Activated CD4-positive, alpha-beta T cell treated with anti-CD3 and anti-CD28 coated beads, Interleukin-2, Interleukin-6, amounts not matched to agents 100 ng/mL and 50 ng/mL, durations not matched to agents 16 hours and 8 hours (primary cell): ENCODE results near the gene TMEM37.

Experiments
- DNase-seq: peaks from one replicate; pipeline ENCODE4 v3.0.0-alpha.2; 2020

The TMEM37 gene

DNA sequence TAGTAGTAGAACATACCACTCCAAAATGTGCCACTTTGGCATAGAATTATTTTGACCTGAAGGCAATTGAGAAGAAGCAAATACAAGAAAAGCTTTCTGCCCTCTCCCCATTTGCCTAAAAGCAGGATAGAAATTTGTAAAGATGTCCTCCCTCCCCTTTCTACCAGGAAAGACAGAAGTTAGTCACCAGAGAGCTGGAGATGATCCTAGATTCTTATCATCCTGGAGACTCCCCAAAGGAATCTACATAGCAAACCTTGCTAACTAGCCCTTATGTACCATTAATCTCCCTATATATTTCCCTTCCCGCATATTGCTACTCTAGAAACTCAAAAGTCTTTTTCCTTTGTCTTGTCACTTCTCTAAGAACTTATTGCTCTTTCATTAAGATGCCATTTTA is 12.6 kb upstream of the TMEM37 start:
- DNase-seq = no peak

DNA sequence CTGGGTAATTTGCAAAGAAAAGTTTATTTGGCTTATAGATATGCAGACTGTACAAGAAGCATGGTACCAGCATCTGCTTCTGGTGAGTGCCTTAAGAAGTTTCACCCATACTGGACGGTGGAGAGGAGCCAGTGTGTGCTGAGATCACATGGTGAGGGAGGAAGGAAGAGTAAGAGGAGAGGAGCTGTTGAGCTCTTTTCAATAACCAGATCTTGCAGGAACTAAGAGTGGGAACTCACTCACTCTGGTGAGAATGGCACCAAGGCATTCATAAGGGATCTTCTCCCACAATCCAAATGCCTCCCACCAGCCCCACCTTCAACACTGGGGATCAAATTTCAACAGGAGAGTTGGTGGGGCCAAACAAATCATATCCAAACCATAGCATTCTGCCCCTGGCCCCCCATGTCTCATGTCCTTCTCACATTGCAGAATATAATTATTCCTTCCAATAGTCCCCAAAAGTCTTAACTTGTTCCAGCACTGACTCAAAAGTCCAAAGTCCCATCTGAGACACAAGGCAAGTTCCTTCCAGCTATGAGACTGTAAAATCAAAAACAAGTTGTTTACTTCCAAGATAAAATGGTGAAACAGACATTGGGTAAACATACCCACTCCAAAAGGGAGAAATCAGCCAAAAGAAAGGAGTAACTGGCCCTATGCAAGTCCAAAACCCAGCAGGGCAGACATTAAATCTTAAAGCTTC is 11.7 kb upstream of the TMEM37 start:
- DNase-seq = no peak

DNA sequence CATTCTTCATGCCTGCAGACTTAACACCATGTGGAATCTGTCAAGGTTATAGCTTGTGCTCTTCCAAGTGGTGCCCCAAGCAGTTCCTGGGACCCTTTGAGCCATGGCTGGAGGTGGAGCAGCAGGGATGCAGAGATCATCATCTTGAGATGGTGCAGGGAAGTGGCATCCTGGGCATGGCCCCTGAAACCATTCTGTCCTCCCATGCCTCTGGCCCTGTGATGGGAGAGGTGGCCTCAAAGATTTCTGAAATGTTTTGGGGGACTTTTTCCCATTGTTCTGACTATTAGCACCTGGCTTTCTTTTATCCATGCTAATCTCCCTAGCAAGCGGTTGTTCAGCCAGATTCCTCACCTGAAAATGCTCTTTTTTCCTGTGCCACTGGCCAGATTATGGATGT is 10.3 kb upstream of the TMEM37 start:
- DNase-seq = no peak

DNA sequence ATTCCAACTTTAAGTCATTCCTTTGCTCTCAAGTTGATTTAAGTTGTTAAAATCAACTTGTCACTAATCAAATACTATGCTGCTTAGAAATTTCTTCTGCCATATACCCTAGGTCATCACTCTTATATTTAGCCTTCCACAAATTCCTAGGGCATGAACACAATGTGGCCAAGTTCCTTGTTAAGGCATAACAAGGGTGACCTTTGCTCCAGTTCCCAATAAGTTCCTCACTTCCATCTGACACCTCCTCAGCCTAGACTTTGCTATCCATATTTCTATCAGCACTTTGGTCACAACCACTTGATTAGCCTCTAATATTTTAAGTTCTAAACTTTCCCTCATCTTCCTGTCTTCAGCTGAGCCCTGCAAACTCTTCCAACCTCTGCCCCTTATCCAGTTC is 9.9 kb upstream of the TMEM37 start:
- DNase-seq = no peak

GRCh38 chr2:119422360-119423107 is 9.1 kb upstream of the TMEM37 start:
- DNase-seq = no peak

- DNase-seq = no peak
These were observed 8.6 kb upstream of the TMEM37 start for GRCh38 chr2:119423108-119423444.

- DNase-seq = no peak
These were observed 7.8 kb upstream of the TMEM37 start for GRCh38 chr2:119423811-119424210.

- DNase-seq = no peak
These were observed 7.2 kb upstream of the TMEM37 start for GRCh38 chr2:119424284-119425118.

DNA sequence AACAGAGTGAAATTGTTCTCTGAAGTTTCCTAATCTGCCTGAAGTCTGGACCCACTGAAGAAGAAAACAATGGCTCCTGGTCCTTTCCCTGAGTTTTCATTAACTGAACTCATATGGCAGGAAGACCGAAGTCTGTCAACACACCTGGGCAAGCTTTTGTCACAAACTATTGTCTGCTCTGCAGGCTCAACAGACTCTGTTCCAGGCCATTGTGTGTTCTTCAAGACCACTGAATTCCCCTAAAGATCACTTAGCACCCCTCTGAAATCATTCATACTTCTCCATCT is 6.6 kb upstream of the TMEM37 start:
- no peak for DNase-seq

DNA sequence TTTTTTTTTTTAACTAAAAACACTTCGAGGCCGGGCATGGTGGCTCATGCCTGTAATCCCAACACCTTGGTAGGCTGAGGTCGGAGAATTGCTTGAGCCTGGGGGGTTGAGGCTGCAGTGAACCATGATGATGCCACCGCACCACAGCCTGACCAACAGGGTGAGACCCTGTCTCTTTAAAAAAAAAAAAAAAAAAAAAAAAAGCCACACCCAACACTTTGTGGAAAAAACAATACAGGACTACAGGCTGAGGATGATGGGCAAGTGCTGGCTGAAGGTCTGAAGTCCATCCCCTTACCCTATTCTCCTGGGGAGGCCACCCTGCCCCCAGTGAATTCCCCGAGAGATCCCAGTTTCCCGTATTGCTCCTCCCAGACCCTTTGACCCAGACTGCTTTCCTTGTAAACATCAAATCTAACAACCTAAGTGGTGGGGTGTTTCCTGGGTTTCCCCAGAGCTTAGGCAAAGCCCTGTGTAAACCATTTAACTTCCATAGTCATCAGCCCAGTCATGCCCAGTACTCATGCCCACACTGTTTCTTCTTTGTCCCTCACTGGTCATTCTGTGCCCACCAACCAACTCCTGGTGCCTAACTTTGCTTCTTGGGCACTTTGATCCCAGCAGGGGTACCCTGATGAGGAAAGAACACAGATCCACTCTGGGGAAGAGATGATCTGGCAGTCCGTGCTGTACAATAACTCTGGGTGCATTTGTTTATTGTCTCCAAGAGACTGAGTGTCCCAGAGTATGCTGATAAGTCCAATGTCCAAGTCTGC is 5.8 kb upstream of the TMEM37 start:
- DNase-seq = no peak

GRCh38 chr2:119426396-119426675 is 5.3 kb upstream of the TMEM37 start:
- DNase-seq = no peak

- no peak for DNase-seq
These were observed 4.8 kb upstream of the TMEM37 start for GRCh38 chr2:119426801-119427395.

DNA sequence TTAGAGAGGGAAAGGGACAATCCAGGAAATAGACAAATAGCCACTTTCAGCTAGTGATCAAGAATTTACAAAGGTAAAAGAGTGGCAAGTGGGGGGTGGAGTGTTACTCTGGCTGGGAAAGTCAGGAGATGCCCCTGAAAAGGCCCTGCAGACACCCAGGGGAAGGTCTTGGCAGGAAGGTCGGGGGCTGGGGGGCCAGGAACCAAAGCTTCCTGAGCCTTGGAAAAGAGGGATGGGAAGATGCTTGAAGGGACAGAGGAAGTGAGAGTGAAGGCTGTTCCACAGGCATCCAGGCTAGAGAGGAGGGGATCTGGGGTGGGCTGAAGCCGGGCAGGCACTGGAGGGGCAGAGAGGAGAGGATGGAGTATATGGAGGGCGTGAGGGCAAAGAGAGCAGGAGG is 3.9 kb upstream of the TMEM37 start:
- no peak for DNase-seq

GRCh38 chr2:119428488-119429224 is 3.0 kb upstream of the TMEM37 start:
- DNase-seq = no peak

- DNase-seq = no peak
These were observed 2.3 kb upstream of the TMEM37 start for GRCh38 chr2:119429225-119429981.

GRCh38 chr2:119430023-119430498 is 1.6 kb upstream of the TMEM37 start:
- no peak for DNase-seq

GRCh38 chr2:119431976-119432850 is 559 bp downstream of the TMEM37 start:
- DNase-seq = no peak

DNA sequence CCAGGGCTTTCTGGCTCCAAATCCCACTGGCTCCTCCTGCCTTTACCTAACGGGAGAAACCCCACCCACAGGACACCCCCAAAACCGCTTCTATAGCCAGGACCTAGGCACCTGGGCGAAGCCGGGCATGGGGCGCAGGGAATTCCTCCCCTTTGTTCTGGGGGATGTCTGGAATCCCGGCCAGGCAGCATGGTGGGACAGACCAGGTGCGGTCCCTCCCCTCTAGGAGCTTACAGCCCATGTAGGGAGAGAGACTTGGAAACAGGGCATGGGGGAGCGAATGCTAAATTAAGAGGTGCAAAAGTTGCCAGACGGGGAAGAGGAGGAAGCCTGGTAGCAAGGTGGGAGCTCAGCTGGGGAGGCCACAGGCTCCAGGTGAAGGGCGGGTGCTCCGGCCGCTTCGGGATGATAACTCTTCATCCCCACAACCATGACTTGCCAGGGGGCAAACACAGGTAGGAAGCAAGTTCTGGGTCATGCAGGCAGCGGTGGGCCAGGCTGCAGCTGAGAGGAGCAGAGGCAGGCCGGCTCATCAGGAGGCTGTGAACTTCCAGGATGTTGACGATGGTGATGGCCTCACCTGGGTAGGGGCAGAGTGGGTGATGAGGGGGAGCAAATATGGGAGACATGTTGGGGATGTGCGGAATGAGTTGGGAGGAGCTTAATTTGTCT is 1.3 kb downstream of the TMEM37 start:
- no peak for DNase-seq

DNA sequence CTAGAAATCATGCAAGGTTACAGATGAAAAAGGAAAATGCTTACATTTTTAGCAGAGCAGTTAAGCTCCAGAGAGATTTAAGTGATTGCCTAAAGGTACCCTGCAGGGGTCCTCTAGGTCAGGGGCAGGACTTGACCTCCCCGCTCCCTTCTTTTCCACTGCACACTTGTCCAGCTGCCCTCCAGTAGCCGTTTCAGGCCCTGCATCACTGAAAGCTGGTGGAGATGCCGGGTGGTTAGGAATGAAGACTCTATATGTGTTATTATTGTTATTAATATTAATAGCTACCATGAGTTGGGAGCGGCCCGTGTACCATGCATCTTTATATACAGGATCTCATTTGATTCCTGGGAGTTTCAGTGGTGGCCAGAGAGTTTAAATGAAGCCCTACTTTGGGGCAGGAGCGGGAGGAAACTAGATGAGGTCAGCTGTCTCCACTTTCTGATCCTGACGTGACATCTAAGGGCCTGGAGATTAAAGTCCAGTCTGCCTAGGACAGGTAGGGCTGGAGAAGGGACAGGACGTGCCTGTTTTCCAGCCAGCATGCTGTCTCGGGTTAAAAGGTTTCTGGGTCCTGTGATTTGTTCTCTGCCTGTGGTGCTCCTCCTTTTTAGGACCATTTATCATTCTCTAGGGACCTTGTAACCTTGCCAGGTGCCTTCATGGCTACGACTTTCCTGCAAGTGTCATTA is 2.1 kb downstream of the TMEM37 start:
- DNase-seq = no peak
